Right renal cortex interstitium (tissue), 3 donors: ENCODE results near the gene CPZ. TPM values are rescaled to one million over a fixed set of nuclear protein-coding genes. Genes with fewer than 3 reads are reported as not detected.

Experiments used
- DNase-seq, 3 donors: peaks; one replicate each; pipeline ENCODE4 v3.0.0-alpha.2; 2013; ENCODE audit warnings: low read depth in 3 of 3, low spot score in 2 of 3
- polyA plus RNA-seq, 3 donors: library from polyadenylated mRNA; unstranded; fragments of 120-200 nt; gene quantifications; one replicate each; pipeline ENCODE4 v1.2.1, GENCODE V29; 2013; ENCODE audit not compliant: insufficient read length in 3 of 3

CPZ gene
- polyA plus RNA-seq, 3 donors = 16.0 to 18.0 (median 17.1) TPM

GRCh38 chr4:8579526-8580320 is 12.8 kb upstream of the CPZ start:
- no peak for DNase-seq

- peak in 2 of 3 donors; percentile 48 to 71 for DNase-seq
These were observed 12.1 kb upstream of the CPZ start, which contains the start of gene GPR78 for GRCh38 chr4:8580321-8581093. Gene GPR78, plus strand, starts transcription at chr4:8580392. Its CDS starts 591 bp downstream, at chr4:8580983.

GRCh38 chr4:8581094-8581861 is 11.3 kb upstream of the CPZ start:
- DNase-seq = no peak

GRCh38 chr4:8582016-8582415 is 10.5 kb upstream of the CPZ start:
- no peak for DNase-seq

- DNase-seq = no peak
These were observed 10.1 kb upstream of the CPZ start for GRCh38 chr4:8582436-8582835.

- DNase-seq = no peak
These were observed 9.5 kb upstream of the CPZ start for GRCh38 chr4:8582941-8583654.

- DNase-seq = no peak
These were observed 8.9 kb upstream of the CPZ start for GRCh38 chr4:8583655-8584025.

GRCh38 chr4:8585186-8585585 is 7.4 kb upstream of the CPZ start:
- DNase-seq = no peak

GRCh38 chr4:8585721-8586212 is 6.8 kb upstream of the CPZ start:
- DNase-seq = no peak

GRCh38 chr4:8586246-8586645 is 6.3 kb upstream of the CPZ start:
- DNase-seq = no peak

- DNase-seq = no peak
These were observed 5.7 kb upstream of the CPZ start for GRCh38 chr4:8586671-8587468.

GRCh38 chr4:8587469-8588195 is 4.9 kb upstream of the CPZ start:
- DNase-seq = no peak

GRCh38 chr4:8588196-8588470 is 4.4 kb upstream of the CPZ start:
- DNase-seq = no peak

GRCh38 chr4:8589336-8589735 is 3.2 kb upstream of the CPZ start:
- DNase-seq = no peak

- DNase-seq = no peak
These were observed 2.6 kb upstream of the CPZ start for GRCh38 chr4:8589823-8590545.

- DNase-seq = no peak
These were observed 2.1 kb upstream of the CPZ start for GRCh38 chr4:8590546-8590880.

GRCh38 chr4:8591114-8591513 is 1.5 kb upstream of the CPZ start:
- no peak for DNase-seq

GRCh38 chr4:8591626-8592365 is 769 bp upstream of the CPZ start:
- no peak for DNase-seq
